A549 (cell line): ENCODE measurements around the gene CHCHD6.

Source experiments
- CHD2 ChIP-seq: fragments of 150-350 bp; IDR thresholded peaks from 2 replicates; pipeline ENCODE4 v1.6.1; 2014; ENCODE audit warnings: low read length; ENCODE audit not compliant: partially characterized antibody
- EP300 ChIP-seq, 2 experiments: fragments of >200 bp; sonication (Bioruptor Twin); formaldehyde crosslinking; IDR thresholded peaks; 2 replicates in 1 of 2; 3 replicates in 1 of 2; pipeline ENCODE4 v1.6.1; 2016 to 2017
- FOSL2 ChIP-seq, 2 experiments: fragments of 450-650 bp in 1 of 2; fragments of >200 bp in 1 of 2; sonication (Bioruptor Twin) in 1 of 2; formaldehyde crosslinking; IDR thresholded peaks; 2 replicates each; pipeline versions ENCODE4 v1.5.0 to v1.6.1; 2016 to 2020; ENCODE audit warnings: mild to moderate bottlenecking in 1 of 2, moderate library complexity in 1 of 2
- HOXA7 ChIP-seq: fragments of 250-450 bp; sonication (Bioruptor Pico); IDR thresholded peaks from 2 replicates; pipeline ENCODE4 v1.5.0; 2020; ENCODE audit warnings: mild to moderate bottlenecking, moderate library complexity
- TF ChIP-seq, protein P1 (sequence below): fragments of >200 bp; sonication (Bioruptor Twin); formaldehyde crosslinking; IDR thresholded peaks from 3 replicates; pipeline ENCODE4 v1.5.1; 2016

DNA sequence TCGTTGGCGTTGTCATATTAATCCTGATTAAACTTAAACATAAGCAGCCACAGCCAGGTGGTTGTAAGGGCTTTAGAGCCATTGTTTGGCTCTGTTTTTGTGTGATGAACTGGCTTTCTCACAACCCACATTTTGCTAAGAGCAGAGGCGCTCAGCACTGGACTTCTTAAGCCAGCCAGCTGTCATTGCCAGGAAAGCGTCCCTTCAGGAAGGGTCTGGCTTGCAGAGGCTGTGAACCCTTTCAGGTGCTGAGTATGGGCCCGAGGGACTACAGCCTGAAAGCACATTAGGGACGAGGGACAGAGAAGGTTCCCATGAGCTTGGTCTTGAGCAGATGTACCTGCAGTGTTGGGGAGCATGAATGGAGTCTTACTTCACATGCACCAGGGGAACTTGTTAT, 112.3 kb downstream of the CHCHD6 start:
- TF ChIP-seq, protein P1, sequence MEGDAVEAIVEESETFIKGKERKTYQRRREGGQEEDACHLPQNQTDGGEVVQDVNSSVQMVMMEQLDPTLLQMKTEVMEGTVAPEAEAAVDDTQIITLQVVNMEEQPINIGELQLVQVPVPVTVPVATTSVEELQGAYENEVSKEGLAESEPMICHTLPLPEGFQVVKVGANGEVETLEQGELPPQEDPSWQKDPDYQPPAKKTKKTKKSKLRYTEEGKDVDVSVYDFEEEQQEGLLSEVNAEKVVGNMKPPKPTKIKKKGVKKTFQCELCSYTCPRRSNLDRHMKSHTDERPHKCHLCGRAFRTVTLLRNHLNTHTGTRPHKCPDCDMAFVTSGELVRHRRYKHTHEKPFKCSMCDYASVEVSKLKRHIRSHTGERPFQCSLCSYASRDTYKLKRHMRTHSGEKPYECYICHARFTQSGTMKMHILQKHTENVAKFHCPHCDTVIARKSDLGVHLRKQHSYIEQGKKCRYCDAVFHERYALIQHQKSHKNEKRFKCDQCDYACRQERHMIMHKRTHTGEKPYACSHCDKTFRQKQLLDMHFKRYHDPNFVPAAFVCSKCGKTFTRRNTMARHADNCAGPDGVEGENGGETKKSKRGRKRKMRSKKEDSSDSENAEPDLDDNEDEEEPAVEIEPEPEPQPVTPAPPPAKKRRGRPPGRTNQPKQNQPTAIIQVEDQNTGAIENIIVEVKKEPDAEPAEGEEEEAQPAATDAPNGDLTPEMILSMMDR, result no peak
- TF ChIP-seq EP300 (IDR thresholded peaks at IDR 0.05), result no peak
- TF ChIP-seq HOXA7 (CRISPR knock-in tag), result no peak
- TF ChIP-seq FOSL2 (IDR thresholded peaks at IDR 0.05), result no peak
- no peak for TF ChIP-seq FOSL2 (CRISPR knock-in tag; IDR thresholded peaks at IDR 0.05)
- no peak for TF ChIP-seq CHD2
